Stimulated activated naive CD4-positive, alpha-beta T cell treated with Interleukin-2 at 50 U/mL for 16 hours (primary cell): ENCODE data around the gene SLC25A47.

ENCODE experiments used
- DNase-seq: peaks from one replicate; lab custom pipeline; 2025; lab: John Stamatoyannopoulos, UW

The SLC25A47 gene

DNA sequence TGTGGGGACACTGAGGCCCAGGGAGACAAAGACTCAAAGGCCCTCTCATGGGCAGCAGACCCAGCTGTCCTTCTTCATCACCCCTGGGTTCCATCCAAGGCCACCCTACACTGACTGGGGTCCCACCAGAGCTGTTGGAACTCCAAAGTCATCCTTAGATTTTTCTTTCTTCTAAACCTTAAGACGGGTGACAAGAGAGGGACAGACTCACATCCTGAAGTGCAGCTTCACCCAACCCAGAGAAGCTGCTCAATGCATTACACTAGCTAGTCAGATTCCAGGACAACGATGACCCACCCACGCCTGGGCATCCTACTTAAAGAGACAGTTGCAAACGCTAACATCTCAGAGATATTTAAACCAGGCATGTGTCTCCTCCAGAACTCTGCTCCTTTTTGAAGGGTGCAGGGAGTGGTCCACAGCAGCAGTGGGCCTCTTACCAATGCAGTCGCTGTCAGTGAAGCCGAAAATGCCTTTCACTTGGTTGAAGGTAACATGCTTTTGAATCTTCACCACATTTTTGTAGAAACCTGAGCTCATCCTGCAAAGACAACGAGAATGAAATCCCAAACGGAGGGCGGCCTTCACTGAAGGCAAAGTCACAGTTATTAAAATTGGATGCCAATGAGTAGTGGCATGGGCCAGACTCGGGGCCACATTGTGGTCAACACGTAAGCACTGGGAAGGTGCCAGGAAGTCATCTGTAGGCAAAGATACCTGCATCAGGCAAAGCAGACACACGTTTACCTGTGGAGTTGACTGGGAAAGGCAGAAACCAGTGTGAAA lies 23.4 kb downstream of the SLC25A47 start:
- DNase-seq = no peak

DNA sequence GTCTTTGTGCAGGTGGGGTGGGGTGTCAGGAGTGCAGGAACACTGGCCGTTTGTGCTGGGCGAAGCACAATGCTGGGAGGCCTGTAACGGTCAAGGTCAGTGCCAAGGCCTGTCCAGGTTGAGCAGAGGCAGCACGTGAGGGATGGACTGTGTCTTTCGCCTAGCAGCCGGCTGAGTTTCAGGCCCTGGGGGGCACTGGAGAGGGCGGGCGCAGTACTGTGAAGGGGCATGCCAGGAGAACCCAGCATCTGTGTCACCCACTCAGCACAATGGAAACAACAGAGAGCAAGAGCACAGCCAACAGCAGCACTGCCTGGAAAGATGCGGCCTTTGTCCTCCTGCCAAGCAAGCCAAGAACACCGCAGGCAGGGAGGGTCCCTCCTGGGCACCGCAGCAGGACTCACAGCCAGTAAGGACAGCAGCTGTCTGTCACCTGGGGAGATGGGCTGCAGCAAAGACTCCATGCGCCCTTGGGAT lies 25.2 kb downstream of the SLC25A47 start:
- DNase-seq = no peak

DNA sequence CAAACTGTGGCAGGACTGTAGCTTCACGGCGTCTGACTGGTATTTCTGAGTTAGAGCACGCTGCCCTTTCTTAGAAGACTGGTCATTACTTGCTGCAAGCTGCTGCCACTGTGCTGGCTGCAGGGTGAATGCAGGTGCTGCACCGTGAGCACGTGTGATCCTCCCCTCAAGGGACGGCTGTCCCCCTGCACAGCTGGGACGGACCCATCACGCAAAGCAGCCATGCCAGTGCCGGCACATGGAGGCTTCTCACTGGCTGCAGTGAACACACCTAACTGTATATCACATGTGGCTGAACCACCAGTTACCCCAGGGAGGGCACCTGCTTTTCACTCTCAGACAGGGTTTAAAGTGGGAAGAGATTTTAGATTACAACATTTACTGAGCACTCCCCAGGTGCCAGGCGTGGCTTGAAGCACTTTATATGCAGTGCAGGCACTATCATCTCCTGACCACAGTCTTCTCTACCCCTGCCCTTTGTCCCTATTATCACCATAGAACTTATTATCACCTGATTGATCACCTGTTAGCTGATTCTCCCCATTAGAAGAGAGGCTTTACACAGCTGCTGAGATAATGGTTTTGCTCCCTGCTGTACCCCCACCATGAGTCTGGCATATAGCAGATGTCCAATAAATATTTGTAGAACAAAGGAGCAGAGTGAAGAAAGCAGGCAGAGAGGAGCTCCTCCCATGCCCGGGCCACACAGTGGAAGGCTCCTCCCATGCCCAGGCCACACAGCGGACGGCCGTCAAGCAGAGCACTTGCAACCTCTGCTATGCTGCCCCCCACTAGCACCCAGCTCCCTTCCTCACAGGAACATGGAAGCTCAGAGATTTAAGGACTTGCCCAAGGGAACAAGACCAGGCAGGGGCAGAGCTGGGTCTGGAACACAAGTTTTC lies 25.9 kb downstream of the SLC25A47 start:
- no peak for DNase-seq

DNA sequence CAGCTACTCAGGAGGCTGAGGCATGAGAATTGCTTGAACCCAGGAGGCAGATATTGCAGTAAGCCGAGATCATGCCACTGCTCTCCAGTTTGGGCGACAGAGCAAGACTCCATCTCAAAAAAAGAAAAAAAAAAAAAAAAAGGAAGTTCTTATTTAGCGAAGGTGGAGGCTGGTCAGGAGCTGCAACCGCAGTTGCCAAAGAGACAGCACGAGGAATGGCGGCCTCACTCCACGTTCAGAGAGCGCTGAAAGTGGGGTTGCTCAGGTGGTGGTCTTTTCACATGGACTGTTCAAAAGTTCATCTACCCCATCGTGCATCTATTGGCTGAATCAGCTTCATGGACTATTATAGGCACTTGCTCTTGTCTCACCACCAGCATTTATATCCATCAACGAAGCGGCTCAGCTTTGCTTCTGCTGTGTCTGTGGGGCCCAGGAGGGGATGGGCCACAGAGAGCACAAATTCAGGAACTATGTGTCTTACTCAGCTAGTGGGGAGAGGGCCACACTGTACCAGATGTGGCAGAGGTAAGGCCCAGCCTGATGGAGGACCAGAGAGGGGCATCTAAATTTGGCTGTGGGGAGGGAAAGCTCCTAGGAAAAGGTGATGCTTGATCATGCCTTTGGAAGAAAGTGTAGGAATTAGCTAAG lies 27.3 kb downstream of the SLC25A47 start:
- no peak for DNase-seq

DNA sequence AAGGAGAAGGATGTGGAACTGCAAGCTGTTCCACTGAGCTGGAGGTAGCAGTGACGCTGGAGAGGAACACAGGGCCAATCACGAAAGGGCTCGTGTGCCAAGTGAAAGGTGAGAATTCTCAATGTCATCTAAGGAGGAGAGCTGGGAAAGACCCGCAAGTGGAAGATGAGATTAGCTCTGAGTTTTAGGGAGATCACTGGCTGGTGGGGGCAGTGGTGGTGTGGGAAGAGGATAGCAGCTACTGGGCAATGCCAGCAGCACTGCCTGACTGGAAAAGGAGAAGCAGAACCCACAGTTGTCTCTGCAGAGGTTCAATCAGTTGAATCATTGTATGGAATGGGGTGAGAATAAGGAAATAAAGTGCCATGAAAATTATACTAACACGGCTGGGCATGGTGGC lies 27.8 kb downstream of the SLC25A47 start:
- no peak for DNase-seq

DNA sequence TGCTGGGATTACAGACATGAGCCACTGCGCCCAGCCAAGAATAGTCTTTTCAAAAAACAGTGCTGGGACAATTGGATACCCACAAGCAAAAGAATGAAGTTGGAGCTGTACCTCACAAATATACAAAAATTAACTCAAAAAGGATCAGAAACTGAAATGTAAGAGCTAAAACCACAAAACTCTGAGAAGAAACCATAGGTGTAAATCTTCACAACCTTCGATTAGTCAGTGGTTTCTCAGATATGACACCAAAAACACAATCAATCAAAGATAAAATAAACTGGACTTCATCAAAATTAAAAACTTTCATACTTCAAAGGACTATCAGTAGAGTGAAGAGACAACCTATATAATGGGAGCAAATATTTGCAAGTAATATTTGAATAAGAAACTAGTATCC lies 35.3 kb downstream of the SLC25A47 start:
- DNase-seq = no peak

DNA sequence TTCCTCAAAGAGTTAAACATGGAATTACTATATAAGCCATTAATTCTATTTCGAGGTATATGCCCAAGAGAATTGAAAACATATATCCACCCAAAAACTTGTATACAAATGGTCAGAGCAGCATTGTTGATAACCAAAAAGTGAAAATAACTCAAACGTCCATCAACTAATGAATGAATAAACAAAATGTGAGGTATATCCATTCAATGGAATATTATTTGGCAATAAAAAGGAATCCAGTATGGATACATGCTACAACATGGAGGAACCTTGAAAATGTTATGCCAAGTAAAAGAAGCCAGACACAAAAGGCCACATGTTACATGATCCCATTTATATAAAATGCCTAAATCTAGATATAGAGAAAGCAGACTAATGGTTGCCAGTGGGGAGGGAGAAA lies 36.0 kb downstream of the SLC25A47 start:
- DNase-seq = no peak

DNA sequence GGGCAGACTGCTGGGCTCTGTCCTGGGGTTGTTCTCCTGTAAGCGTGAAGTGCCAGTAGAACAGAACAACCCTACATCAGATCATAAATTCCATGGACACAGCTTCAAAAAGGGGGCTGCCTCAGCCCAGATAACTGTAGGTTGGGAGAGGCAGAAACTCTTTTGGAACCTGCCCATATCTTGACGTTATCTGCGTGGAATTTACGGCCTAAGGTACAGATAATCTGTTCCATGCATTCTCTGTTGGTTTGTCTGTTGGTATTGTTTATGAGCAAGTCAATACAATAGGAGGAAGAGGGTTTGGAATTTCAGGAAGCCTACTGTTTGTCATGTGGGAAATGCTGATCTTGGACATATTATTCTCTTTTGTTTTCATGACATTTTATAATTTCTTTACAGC lies 36.7 kb downstream of the SLC25A47 start:
- no peak for DNase-seq

DNA sequence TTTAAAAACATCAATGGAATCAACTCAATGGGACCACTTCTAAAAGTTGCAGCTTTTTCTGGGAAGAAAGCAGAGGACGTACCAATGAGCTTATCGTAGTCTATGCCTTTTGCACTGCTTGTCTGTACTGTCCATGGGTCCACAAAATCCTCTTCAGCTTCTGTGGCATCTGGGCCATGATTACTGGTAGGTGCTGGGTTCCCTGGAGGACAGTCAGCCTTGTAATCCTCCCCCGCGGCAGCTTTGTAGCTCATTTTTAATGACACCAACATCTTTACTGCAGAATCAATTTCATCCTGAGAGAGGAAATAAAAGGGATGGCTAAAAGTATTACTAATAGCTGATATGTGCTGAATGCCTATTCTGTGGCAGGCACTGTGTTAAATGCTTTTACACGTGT lies 38.5 kb downstream of the SLC25A47 start:
- DNase-seq = no peak

DNA sequence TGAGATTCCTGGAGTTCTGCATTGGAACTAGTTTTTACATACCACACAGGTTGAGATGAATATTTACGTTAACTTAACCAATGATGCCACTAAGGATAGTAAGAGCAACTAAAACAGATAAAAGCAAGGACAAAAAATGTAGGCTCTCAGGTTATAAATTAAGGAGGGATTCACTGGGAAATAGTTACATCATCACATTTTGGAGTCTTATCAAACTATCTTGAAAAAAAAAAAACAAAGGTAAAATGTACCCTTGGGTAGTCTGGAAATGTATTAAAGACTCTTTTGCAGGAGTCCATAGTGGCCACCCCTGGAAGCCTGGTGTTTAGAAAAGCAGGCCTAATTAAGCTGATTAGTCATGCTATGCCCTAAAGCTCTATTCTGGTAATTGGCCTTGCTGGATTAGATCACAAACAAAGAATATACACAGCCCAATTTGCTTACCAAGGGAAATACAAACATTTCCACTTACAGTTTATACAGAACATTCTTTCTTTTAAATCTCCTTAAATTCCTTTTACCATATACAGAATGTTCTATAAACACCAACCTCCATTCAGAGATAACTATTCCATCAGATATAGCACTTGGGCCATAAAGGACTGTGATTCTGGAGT lies 39.3 kb downstream of the SLC25A47 start:
- no peak for DNase-seq

DNA sequence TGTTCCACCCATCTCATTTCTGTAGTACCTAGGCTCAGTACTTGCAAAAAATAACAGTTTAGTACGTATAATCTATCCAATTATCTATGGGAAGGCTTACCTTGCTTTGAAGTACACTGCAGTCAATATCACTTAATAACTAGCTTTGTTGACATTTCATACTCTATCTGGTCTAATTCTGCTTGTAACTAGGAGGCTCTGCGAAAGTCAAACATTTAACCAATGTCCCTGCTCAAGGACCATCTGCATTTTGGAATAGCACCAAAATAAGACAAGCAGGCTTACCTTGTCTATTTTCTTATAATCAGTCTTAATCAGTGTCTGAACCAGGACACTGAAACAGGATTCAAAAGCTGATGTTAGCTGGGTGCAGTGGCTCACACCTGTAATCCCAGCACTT lies 39.9 kb downstream of the SLC25A47 start:
- no peak for DNase-seq

DNA sequence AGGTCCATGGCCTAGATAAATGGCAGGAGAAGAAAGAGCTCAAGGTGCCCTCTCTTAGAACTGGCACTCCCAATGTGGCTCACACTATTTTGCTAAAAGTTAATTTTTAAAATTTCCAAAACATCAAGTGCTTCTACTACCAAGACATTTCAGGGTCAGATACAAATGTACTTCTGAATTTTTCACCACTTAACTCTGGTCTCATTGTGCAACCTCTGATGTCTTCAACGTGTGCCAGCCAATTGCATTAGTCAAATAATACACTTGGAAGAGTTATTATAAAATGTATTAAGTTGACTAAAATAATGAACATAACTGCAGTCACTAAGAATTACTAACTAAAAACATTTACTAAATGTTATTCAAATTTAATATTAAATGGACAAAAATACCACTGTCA lies 41.3 kb downstream of the SLC25A47 start:
- no peak for DNase-seq

DNA sequence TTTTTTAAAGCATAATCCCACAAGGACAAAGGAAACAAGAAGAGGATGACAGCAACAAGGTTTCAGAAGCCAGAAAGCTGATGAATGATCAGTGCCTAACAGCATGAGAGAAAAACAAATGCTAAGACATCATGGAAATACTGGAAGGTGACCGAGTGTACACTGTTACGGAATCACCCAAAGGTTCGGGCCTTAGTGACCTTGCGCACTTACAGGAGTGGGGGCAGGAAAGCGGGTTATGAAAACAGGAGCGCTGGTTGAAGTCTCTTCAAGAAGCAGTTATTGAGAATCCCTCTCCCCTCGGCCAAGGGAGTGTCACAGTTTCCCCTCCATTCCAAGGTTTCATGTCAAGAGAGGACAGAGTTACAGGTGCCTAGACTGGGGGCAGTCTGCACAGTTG lies 42.6 kb downstream of the SLC25A47 start:
- DNase-seq = no peak

DNA sequence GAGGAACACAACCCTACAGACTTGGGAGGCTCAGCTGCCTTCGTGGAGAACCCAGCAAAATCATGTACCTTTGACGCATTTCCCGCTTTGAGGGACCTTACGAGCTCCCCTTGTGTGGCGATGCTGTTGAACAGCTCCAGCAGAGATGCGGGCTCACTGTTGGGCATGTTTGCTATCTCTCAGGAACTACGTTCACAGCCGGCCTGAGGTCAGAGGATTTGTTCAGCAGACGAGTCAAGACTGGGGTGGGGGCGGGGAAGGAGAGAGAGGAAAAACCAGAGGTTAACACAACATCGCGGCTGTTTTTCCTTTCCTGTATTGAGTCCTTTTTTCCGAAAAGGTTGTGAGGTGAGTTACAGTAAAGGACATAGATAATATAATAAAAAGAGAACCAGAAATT lies 45.9 kb downstream of the SLC25A47 start:
- DNase-seq = no peak

DNA sequence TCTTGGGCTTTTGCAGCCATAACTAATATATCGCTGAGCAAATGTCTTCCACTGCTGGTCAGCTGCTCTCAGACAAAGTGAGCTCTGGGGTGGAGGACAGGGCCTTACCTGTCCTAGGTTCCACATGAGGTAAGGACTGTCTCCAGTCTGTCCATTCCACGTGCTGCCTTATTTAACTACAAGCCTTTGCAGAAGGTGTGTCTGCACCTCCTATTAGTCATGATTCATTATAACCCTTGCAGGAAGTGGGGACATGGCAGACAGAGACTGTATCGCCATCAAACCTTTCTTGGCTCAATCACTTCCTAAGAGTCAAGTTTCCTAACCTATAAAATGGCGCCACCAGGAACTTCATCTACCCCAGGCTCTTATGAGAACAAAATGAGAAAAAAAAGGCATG lies 46.9 kb downstream of the SLC25A47 start:
- no peak for DNase-seq

DNA sequence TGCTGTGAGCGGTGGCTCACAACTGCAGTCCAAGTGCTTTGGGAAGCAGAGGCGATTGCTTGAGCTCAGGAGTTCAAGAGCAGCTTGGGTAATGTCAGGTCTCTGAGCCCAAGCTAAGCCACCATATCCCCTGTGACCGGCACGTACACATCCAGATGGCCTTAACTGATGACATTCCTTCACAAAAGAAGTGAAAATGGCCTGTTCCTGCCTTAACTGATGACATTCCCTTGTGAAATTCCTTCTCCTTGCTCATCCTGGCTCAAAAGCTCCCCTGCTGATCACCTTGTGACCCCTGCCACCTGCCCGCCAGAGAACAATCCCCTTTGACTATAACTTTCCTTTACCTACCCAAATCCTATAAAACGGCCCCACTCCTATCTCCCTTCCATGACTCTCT lies 48.6 kb downstream of the SLC25A47 start:
- no peak for DNase-seq

DNA sequence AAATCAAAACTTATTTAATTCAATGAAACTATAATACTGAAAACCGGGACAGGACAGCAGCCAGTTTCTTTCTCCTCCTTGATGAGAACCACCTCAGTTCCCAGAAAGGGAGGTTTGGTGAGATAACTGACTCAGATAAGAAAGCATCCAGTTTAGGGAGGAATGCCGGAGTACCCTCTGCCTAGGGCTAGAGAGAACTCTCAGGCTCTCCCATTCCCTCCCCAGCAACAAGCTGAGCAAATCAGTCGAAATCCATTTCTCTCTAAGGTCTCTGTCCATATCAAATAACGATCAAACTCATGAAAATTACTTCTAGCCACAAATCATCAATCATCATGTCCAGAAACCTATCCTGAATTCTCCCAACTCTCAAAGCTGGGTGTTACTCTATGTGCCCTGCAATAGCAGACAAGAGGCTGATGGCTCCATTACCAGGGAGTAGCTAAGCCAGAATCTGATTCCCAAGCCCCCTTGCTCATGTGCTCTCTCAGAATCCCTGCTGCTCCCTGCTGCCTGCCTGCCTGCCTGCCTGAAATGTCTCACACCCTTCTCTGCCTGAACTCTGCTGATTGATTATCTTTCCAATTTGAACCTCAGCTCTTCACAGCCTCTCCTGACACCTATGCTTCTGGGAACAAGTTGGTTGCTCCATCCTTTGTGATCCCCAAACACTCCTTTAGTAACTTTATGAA lies 49.4 kb downstream of the SLC25A47 start:
- no peak for DNase-seq

DNA sequence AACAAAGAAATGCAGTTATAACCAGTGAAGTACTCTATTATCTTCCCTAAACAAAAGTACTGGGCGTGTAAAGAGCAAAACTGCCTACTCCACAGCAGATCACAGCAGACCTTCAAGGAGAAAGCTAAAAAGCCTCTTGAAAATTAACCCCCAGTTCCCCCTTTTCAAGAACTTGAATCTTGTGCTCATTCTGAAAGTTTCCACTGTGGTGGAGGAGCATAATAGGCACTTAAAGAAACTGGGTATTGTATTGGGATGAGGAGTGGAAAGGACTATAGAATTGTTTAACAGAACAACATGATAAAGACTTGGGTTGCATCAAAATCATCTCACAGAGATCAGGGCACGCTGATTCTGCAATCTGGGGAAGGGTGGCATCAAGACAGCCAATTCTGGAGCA lies 51.1 kb downstream of the SLC25A47 start:
- DNase-seq = no peak

DNA sequence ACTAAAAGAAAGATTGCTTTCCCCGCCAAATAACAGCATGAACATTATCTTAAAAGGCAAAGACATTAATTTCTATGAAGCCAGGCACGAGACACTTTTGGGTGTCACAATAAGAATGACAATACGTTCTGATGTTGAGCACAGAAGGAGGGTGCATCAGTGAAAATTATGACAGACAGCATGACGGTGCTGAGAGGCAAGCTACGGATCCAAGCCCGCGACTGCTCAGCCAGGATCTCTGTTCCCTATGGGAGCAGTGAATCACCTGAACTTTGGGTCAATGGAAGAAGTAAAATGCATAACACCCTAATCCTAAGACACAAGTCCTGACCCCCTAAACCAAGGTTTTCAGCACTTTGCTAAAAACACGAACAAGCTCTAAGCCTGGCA lies 51.7 kb downstream of the SLC25A47 start:
- no peak for DNase-seq

DNA sequence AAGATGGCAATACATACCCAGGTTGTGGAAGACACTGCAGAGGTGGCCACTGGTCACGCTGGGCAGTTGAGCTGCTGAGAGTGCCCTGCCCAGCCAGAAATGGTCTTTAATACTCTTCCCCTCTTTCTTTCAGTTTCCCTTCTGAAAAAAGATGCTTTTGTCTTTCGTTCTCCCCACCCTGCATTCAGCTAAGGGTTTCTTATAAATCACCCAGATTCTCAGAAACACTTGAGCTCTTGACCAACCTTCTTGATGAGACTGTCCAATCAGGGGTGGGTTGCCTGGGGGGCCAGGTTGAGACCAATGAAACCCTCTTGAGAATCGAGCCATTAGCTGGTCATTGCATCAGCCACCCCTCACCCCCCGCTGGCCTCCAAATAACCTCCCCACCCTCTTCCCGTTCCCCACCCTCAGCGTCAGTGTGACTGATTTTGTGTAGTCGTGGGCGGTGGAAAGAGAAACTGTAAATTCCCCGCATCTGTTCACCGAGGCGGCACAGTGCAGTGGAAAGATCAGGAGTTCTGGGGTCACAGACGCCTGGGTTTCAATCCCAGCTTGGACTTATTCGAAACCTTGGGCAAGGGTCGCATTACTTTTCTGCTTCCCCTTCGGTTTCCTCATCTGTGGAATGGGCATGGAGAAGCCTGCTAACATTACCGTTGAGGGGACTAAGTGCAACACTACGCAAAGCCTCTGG lies 52.3 kb downstream of the SLC25A47 start:
- peak; percentile 90 for DNase-seq
